PFSK-1 (cell line): ENCODE measurements around the gene TPP2.

Experiments used
- FOXP2 ChIP-seq: optimal IDR thresholded peaks from 2 replicates; pipeline ENCODE3; 2011; ENCODE audit warnings: borderline replicate concordance, control low read depth, inconsistent platforms; ENCODE audit not compliant: insufficient read depth; ENCODE audit errors: extremely low read length, extremely low read depth
- POLR2AphosphoS5 ChIP-seq: IDR thresholded peaks from 2 replicates; pipeline ENCODE4 v1.6.1; 2012; ENCODE audit warnings: low read depth, mild to moderate bottlenecking, control low read depth, low read length, moderate library complexity
- REST ChIP-seq, 2 experiments: IDR thresholded peaks; 2 replicates each; pipeline versions ENCODE4 v1.6.1 to v1.8.0; 2011 to 2012; ENCODE audit warnings: low read depth in 2 of 2, low read length in 2 of 2, control low read depth in 1 of 2, inconsistent platforms in 1 of 2, mild to moderate bottlenecking in 1 of 2, moderate library complexity in 1 of 2; ENCODE audit not compliant: insufficient read depth in 1 of 2
- SIN3A ChIP-seq: IDR thresholded peaks from 2 replicates; pipeline ENCODE4 v1.6.1; 2012; ENCODE audit warnings: mild to moderate bottlenecking, low read length, moderate library complexity, borderline replicate concordance; ENCODE audit not compliant: insufficient read depth
- TAF1 ChIP-seq: IDR thresholded peaks from 2 replicates; pipeline ENCODE4 v1.6.1; 2012; ENCODE audit warnings: low read length, control low read depth, borderline replicate concordance; ENCODE audit not compliant: insufficient read depth

GRCh38 chr13:102608974-102609373 lies 12.2 kb downstream of the TPP2 start:
- TF ChIP-seq POLR2AphosphoS5 (no peak), REST (IDR thresholded peaks at IDR 0.05; ENCODE audit: insufficient read depth in 1 of 2, low read depth in 2 of 2, low read length in 2 of 2) (no peak), SIN3A (no peak), TAF1 (no peak), FOXP2 (no peak)
